ENCODE results near the gene CHCHD6.
"Not testable (repeated sequence)": the region's sequence is repeated elsewhere in the genome, so short reads cannot be mapped to it uniquely, and the experiment has no call there.

CHCHD6 gene

GRCh38 chr3:126773167-126773566 lies 69.1 kb downstream of the CHCHD6 start:
- DNase-seq, result no peak

- DNase-seq, result no peak
These were observed 69.7 kb downstream of the CHCHD6 start for GRCh38 chr3:126773783-126774182.

DNA sequence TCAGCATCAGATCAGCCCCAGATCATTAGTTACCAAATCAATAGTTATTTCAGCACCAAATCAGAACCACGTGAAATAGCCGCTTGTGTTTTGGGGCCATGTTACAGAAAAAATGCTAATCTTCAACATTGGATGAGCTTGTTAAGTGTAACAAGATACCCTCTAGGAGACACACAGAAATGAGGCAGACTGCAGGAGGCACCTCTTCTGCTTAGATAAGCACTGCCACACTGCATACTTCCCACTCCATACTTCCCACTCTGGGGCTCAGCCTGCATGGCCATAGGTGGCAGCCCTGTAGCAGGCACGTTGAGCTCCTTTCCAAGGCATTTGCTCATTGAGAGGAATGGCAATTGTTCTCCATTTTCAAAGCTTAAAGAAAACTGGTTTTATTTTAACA lies 73.3 kb downstream of the CHCHD6 start:
- peak in 1 of 2 experiments; percentile 1 for DNase-seq

GRCh38 chr3:126780666-126781065 lies 76.6 kb downstream of the CHCHD6 start:
- no peak for DNase-seq

GRCh38 chr3:126781406-126781805 lies 77.4 kb downstream of the CHCHD6 start:
- no peak for DNase-seq

DNA sequence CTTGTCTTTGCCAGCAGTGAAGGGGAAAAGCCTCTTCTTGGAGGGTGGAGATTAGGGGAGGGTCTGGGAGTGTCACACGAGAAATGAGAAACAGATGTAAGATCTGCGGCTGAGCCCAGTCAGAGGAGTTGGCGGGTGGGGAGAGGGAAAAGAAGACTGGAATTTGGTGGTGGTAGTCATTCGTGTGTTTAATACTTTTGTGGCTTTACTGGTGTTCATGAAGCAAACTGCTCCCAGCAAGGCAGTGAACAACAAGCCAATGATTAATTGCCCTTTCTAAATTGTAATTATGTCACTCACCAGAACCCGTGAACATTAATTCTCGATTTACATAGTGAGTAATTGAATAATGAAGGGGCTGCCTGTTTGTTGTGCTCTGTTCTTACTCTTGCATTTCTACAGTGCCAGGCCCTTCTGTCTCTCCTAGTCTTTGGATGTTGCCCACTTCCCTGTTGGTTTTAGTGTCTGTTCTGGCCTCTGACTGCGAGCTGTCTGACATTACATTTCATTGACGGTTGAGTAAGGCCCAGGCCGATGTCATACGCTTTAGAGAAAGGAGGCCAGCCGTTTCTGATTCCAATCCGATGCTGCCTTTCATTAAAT lies 78.0 kb downstream of the CHCHD6 start:
- no peak for DNase-seq

GRCh38 chr3:126782536-126782935 lies 78.5 kb downstream of the CHCHD6 start:
- DNase-seq, result no peak

GRCh38 chr3:126784254-126784653 lies 80.2 kb downstream of the CHCHD6 start:
- DNase-seq, result peak; percentile 12 to 24

- DNase-seq, result not testable (repeated sequence)
These were observed 87.3 kb downstream of the CHCHD6 start for GRCh38 chr3:126791320-126791719.

- no peak for DNase-seq
These were observed 89.0 kb downstream of the CHCHD6 start for GRCh38 chr3:126792998-126793397.

GRCh38 chr3:126797563-126797962 lies 93.5 kb downstream of the CHCHD6 start:
- DNase-seq, result no peak

- no peak for DNase-seq
These were observed 94.5 kb downstream of the CHCHD6 start for GRCh38 chr3:126798521-126798920.

GRCh38 chr3:126799099-126799498 lies 95.1 kb downstream of the CHCHD6 start:
- DNase-seq, result no peak

DNA sequence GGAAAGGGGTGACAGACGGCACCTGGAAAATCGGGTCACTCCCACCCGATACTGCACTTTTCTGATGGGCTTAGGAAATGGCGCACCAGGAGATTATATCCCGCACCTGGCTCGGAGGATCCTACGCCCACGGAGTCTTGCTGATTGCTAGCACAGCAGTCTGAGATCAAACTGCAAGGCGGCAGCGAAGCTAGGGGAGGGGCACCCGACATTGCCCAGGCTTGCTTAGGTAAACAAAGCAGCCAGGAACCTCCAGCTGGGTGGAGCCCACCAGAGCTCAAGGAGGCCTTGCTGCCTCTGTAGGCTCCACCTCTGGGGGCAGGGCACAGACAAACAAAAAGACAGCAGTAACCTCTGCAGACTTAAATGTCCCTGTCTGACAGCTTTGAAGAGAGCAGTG lies 97.3 kb downstream of the CHCHD6 start:
- not testable (repeated sequence) for DNase-seq

- no peak for DNase-seq
These were observed 103.8 kb downstream of the CHCHD6 start for GRCh38 chr3:126807795-126808194.

DNA sequence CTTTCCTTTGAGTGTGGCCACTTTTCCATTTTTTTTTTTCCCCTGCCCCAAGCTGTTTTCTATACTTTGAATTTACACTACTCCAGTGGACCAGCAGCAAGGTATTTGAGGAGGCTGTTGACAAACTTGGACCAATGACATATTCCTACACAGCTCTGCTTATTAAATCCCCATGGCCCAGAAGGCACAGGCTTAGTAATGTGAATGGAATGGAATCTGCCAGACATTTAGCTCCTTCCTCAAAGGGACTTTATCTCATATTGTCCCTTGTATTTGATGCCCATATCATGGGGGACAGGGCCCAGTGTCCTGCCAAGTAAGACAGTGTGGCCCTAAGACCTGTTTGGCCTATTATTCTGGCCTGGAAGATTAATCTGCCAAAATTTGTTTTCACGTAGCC lies 107.5 kb downstream of the CHCHD6 start:
- DNase-seq, result no peak

DNA sequence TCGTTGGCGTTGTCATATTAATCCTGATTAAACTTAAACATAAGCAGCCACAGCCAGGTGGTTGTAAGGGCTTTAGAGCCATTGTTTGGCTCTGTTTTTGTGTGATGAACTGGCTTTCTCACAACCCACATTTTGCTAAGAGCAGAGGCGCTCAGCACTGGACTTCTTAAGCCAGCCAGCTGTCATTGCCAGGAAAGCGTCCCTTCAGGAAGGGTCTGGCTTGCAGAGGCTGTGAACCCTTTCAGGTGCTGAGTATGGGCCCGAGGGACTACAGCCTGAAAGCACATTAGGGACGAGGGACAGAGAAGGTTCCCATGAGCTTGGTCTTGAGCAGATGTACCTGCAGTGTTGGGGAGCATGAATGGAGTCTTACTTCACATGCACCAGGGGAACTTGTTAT lies 112.3 kb downstream of the CHCHD6 start:
- DNase-seq, result no peak

DNA sequence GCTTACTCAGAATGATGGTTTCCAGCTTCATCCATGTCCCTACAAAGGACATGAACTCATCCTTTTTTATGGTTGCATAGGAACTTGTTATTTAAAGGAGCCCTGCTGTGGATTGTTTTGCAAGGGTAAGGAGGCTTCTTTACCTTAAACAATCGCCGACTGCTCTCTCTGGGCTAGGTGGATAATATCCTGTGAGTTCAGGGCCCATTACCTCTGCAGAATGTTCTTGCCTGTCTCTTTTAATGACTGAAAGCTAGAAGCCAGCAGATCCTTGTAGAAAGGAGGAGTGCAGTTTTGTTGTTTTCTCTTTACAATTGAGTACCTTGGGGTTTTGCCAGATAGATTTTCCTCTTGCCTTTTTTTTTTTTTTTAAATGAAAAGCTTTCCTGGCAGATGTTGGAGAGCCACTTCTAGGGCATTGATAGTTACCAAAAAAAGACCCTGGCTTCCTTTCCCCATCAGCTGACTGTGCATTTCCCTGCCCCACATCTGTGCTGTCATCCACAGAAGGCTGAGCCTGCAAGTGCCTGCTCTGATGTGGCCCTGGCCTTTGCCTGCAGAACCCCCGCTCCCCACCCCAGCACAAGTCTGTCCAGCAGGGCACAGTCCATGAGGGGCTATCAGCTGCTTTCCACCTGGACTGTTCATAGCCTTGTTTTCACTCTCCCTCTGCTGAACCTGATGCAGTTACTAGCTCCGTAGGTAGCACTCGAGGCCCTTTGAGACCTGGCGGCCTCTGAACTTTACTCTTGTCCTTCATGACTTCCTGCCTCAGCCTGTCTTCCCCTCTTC lies 113.1 kb downstream of the CHCHD6 start:
- DNase-seq, result no peak

DNA sequence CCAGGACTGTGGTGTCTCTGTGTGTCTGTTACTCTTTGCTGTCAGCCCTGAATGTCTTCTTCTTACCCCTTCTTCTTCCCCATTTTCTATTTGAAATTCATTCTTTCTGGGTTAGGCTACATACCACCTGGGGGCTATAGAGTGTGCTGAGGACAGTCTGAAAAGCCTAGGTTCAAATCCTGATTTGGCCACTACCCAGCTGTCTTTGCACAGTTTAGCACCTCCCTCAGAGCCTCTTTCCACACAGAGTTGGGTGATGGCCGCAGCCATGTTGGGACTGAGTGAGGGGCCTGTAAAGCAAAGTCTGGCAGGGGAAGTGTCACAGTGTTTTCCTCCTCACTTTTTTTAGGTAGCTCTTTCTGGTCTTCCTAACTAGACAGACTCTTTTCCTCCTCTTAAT lies 113.7 kb downstream of the CHCHD6 start:
- no peak for DNase-seq

GRCh38 chr3:126818400-126819095 lies 114.5 kb downstream of the CHCHD6 start:
- no peak for DNase-seq

DNA sequence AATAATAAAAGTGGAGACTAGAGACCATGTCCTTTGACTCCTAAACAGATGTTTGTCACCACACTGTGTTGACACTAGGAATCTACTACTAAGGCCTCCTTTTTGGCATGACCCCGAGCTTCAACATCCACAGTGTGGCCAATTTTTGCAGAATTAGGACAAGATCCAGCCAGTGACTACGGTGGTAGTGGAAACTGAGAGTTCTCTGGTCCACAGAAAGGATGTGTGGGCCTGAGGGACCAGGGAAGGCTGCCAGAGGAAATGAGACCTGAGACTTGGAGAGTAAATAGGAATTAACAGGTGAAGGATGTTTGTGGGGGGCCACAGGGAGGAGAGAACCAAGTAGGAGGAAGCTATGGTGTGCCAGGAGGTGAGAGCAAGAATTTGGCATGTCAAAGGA lies 122.7 kb downstream of the CHCHD6 start:
- DNase-seq, result no peak

- DNase-seq, result no peak
These were observed 123.1 kb downstream of the CHCHD6 start for GRCh38 chr3:126827121-126827520.

DNA sequence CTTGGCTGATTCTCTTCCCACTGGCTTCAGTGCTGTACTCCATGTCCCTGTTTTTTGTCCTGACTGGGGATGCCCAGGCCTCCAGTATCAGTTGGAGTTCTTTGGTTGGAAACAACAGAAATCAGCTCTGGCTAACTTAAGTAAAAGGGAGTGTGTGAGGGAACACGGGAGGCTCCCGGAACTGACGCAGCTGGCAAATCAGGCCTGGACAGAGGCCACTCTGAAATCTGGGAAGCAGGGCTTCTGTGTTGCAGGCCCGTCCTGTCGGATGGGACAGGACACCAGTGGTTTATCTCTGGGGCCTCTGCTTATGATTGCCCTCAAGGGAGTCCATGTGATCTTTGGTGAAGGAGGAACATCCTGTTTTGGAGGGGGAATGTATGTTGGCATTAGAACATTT lies 124.3 kb downstream of the CHCHD6 start:
- DNase-seq, result no peak

DNA sequence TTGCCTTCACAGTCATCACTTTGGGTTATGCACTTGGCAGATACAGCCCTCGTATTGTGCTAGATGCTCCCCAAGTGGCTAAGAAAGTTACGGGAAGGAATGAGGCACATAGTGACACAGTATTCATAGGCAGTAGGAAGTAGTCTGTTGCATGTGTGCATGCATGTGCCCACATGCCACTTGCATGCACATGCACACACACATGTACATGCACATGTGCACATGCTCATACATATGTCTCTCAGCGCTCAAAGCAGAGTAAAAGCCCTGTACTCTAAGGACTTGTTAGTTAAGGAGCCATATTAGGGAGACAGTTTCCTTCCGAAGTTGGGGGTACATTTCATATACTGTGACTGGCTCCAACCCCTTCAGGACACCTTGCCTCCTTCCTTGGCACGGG lies 128.9 kb downstream of the CHCHD6 start:
- DNase-seq, result no peak

Measured in Kasumi-1 (cell line).